Activated CD8-positive, alpha-beta memory T cell treated with anti-CD3 and anti-CD28 coated beads for 1 hour (primary cell): ENCODE data around the gene TMEM269.

Experiments
- DNase-seq, 2 donors: peaks; one replicate each; pipeline ENCODE4 v3.0.0-alpha.2; 2020; ENCODE audit warnings: low read depth in 1 of 2; ENCODE audit errors: extremely low read depth in 1 of 2

Gene TMEM269, protein sequence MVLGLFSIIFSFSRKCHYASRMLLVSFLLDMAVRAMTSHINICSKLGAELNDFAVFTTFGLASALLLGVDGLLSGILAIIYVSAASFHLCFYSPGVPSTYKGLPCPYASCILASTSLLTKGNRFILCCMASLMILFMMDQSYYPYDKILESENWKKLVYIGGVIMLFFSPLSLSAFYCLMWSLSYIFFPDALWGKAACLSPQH

DNA sequence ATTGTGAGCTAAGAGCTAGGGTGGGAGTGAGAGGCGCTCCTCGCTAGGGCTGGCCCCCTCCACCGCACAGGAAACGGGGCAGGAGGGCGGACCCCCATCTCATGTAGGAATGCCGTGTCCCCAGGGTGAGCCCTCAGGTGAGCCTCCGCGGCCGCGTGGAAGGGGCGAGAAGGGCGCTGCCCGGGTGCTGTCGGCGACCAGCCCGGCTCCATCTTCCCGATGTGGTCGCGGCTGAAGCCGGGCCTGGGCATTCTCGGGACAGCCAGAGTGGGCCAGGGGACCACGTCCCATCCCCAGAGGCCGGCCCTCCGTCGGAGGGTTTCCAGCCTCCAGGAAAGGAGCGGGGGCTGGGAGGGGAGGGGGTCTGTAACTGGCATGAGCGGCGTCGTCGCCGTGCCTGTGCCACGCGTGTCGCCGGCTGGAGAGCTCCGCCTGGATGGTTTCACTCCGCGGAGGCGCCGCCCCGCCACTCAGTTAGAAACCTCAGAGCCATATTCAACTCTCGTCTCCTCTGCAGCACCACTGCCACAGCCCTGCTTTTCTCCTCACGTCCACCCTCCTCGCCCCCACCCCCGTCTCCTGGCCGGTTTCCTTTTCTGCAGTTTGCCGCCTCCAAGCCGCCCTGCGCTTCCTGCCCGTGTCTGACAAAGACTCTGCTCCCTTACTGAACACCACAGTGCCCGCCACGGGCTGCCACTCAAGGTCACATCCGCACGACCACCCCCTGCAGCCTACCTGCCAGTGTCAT lies at the start of gene TMEM269:
TMEM269 (plus strand) TSS at position 46 of the 748 bp plus-strand sequence. CDS start 4,903 bp downstream, outside the sequence.
- peak in 1 of 2 donors; percentile 26 for DNase-seq

DNA sequence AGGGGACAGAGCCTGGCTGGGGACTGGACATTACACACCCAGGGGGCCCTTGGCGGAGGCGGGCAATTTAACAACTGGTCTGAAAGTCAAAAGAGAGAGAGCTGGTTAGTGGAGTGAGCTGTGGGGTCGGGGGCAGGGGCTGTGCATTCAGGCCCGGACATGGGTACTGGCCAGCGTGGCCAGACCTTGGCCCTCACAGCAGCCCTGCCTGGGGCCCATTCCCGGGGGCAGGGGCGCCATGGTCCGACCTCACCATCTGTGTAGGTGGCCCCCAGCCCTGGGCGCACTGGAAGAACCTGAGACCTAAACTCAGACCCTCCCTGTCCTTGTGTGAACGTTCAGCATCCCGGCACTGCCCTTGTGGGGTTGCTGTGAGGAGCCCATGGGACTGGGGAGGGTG lies 49.7 kb upstream of the TMEM269 start:
- no peak for DNase-seq

DNA sequence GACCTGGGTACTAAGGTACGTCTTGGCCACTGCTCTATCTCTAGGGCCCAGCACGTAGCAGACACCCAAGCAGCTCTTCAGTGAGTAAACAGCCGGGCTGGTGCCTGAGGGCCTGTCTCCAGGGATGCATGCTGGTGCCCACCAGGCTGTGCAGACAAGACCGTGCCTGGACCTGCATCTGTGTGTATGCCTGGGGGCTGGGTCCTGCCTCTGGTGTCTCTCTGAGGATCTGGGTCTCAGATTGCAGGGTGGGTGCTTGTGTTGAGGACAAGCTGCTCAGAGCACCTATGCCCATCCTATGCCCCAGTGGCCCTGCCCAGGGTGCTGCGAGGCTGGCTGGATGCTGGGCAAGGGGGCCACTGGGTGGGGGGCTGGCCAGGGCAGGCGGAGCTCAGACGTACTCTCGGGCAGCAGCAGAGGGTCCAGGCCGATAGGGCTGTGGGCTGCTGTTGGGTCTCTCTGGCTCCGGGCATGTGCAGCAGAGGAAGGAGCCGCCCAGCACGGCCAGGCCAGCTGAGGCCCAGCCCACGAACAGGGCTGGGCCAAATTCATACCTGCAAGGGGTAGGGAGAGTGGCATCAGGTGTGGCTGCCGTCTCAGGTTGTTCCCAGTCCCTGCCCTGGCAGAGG lies 49.2 kb upstream of the TMEM269 start:
- no peak for DNase-seq

DNA sequence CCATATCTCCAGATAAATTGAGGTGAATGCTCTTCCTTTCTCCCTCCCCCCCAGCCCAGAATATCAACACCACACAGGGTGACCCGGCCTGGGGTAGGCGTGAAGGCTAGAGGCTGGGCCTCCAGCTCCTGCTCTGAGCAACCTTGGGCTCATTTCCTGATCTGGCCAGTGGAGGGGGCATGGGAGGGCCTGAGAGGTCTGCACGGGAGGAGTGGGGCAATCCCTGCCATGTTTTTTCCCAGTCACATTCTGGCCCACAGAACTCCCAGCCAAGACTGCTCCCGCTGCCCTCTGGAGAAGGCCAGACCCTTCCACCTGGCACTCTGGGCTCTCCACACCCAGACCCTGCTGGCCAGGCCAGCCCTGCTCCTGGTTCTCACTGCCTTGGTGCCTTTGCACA lies 48.6 kb upstream of the TMEM269 start:
- no peak for DNase-seq

DNA sequence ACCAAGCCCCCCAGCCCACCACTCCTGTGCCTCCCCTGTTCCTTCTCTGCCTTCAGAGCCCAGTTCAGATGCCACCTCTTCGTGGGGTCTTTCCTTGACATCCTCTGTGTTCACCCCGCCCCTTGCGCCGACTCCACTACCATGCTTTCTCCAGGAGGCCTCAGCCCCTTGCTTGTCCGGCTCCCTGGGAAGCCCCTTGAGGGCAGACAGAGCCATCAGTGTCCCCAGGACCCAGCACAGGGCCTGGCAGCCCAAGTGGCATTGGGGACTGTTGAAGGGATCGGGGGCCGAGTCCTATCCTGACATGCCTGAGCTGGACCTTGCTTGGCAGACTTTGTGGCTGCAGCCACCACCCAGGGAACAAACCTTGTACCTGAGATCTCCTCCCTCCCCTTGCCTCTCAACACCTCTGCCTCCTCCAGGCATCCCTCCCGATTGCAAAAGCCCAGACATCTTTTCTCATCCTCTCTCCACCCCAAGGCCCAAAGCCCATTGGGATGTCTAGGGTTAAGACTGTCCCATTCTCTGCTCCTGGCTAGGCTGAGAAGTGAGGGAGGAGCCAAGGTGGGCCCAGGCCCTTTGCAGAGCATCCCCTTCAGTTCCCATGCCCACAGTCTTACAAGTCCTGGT lies 48.1 kb upstream of the TMEM269 start:
- no peak for DNase-seq

DNA sequence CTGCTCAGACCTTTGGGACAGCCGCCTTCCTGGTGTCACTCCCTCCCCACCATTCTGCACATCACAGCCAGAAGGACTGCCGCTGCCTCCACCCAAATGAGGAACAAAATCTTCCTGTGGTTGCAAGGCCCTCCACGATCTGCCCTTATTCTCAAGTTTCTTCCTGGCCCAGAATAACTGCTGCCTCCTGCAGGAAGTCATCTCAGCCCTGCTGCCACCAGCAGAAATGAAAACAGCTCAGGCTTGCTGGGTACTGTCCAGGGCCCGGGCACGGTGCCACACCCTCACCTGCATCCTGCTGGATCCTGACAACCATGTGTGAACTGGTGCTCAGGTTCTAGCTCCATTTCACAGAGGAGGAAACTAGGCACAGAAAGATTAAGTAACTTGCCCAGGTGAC lies 47.5 kb upstream of the TMEM269 start:
- DNase-seq, result no peak

DNA sequence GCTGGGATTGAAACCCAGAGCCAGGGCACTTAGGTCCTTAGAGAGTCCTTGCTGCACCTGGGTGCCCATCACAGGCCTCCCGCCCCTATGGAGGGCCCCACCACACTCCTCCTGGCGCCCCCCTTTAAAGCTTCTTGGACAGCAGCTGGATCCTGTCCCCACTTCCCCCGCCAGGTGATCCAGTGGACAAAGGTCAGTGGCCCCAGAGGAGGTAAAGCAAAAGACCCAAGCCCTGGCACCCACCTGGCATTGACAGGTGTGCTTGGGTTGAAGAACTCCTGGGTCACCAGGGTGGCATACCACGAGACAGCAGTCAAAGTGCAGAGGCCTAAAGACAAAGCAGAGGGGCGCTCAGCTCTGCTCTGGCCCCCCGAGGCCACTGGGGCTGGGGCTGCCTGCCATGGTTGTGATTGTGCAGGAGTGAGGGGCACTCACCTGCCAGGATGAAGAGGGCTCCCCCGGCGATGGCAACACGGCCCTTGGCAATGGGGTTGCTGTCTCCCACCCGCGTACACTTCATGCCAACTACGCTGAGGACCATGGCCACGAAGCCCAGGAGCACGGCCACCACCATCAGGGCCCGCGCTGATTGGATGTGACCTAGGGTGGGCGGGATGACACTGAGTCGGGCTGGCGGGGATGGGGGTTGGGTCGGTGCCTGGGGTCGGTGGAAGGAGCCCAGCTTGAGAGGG lies 46.7 kb upstream of the TMEM269 start:
- no peak for DNase-seq

DNA sequence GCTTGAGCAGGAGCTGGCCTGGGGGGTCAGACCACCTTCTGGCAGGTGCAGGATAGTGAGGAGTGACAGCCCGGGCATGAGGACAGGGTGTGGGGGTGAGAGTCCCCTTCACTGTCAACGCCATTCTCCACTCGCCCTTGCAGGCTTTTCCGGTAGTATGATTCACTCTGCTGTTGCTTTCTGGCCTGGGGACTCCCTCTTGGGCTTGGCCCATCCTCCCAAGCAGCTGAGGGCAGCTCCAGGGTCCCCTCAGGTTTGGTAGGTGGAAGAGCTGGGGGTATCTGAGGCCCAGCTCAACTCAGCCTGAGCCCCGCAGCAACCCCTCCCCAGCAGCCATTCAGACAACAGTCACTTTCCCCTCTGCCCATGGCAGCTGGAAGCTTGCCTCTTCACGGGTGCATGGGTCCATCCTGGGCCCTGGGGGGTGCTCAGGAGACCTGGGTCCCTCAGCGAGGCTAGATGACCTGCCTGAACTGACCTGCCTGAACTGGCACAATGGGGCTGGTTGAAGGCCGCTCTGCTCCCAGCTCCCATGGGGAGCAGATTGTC lies 46.0 kb upstream of the TMEM269 start:
- no peak for DNase-seq

DNA sequence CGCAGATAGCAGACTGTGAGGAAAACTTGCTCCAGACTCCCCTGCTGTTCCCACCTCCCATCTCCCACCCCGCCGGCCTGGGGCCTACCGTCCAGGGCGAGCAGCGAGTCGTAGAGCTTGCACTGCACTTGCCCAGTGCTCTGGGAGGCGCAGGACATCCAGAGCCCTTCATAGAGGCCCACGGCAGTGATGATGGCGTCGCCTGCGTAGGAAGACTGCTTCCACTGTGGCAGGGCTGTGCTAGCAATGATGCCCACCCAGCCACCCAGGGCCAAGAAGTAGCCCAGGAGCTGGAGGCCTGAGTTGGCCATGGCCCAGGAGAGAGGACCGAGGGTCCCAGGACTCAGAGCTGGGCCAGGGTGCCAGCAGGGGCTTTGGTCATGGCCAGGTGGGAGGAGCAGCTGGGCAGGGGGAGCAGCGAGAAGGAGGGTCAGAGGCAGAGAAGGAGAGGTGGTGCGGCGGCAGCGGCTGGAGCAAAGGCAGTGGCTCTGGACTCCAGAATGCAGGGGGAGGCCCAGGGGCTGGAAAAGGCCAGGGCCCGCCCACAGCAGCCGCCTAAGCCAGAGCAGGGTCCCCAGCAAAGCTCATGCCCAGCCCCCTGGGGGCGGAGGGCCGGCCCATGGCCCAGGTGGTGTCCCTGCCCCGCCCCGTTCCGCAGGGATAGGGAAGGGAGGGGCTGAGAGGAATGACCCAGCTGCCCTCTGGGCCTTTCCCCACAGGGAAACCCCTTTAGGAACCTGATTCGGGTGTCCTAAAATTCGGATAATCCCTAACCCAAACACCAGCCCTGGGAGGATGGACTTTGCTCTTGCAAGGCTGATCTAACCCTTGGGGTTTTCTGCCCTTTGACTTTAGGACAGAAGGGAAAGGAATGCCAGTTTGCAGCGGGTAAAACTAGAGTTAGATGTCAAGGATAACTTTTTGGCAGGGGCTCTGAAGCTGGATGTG lies 44.8 kb upstream of the TMEM269 start, which contains the start of gene CLDN19:
CLDN19 (minus strand) TSS at position 484 of the 948 bp plus-strand sequence; CDS start at position 311, 173 bp downstream.
- no peak for DNase-seq

DNA sequence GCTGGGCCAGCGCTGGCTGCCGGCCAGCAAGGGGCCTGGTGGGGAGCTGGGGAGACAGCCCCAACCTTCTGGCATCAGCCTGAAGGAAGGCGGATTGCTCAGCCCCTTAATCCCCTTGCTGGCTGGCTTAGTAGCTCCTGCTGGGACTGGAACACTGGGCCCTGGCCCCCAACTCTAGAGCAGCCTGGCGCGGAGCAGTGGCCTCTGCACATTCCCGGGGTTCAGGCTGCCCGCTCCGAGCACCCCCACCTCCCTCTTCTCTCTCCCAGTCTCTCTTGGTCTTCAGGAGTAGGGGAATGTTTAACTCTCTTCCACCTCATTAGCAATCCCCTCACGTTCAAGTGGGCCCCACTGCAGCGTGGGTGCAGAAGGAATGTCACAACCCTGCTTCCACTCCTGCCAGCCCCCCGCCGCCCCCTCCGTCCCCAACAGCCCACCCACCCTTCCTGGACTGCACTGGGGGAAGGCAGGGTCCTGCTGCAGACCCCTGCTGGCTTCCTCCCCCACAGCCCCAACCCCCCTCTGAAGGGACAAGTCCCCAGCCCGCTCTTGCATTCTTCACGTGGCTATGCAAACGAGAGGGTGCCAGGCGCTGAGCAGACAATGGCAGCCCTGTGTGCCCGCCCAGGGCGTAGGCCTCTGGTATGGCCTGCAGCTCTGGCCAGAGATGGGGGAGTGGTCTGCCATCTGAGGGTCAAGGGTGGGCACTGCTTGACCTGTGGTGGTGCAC lies 43.8 kb upstream of the TMEM269 start:
- no peak for DNase-seq

DNA sequence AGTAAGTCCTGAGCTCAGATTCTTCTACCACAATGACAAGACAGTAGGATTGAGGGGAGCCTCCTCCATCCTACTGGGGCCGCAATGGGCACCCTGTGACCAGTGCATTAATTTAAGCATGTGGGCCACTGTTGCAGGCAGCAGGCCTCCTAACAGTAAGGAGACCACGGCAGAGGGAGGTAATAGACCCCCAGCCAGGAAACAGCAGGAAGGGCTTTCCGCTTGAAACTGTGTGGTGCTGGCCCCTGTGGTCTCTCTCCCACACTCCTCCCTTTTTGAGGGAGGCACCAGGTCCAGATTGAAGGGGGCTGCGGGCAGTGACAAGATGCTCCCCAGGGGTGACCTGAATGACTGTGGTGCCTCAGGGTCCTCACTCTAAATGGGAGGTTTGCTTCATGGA lies 43.1 kb upstream of the TMEM269 start:
- DNase-seq, result no peak

DNA sequence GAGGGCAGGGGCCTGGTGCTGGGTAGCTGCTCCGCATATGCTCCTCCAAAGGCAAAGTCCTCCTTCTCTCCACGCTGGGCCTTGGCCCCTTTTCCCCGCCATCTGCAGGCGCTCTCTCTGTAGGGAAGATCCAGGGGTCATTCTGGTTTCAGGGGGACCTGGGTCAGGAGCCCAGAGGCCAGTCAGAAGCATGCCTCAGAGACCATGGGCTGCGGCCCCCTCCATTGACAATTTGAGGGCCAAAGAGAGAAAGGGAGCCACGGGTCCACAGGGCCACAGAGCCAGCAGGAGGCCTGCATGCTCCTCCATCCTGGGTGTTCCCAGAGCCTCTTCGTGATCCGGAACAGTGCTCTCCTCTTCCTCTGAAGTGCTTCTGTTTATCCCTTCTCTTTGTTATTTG lies 42.6 kb upstream of the TMEM269 start:
- DNase-seq, result no peak

DNA sequence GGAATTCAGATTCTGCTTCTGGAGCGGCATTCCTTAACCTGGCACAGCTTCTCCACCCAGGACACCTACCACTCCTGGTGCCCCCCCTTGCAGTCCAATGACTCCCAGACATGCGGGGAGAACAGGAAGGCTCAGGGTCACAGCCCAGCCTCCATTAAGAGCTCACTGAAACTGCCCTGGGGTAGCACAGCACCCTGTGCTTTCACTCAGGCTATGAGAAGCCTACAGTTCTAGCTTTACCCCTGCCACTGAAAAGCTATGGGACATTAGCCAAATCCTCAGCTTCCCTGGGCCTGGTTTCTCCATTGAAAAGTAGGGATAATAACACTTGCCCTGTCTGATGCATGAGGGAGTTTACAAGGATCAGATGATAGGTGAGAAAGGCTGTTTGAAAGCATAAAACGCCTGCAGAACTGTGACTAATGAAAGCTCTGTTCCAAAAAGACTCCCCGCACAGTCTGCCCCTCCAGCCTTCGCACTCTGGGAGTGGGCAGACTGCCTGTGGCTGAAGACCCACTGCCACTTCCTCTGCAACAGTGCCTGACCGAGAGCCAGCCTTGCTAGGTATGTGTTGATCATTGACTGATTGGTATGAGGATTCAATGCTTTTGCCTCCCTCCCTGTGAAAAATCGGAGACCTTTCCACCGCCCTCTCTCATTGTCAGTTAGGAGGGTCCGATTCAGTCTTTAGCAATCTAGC lies 42.0 kb upstream of the TMEM269 start:
- DNase-seq, result no peak

DNA sequence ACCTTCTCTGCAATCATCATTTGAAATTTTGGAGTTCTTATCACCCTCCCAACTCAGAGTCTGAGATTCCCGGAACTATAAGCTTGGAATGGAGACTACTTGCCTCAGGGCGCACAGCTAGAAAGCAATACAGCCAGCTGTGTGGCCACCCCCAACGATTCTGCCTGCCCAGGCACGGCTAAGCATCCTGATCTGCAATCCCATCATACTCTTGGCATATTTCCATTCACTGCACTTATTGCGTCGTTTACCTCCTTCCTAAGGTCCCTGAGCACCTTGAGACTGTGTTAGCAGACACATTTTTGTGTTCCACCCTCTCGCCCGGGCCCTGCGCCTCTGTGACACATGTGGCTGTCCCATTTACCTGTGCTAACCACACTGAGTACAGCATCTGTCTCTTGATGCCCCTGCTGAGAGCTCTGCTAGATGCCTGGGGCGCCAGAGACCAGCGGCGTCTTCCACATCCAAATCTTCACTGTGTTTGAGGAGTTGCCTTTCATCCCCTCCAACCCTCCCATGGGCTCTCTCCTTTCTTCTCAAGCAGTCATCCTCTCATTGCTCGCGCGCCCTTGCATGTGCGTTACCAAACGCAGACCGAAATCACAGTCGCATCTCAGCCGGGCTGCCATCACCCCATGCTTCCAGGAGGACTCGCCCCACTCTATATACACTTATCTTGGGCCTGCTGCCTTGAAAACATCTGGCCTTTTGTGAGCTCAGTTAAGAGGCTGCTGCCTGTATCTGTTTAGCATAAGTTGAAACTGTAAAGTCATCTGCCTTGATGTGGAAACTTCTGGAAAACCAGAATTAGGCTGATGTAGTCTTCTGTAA lies 41.3 kb upstream of the TMEM269 start:
- DNase-seq, result no peak

DNA sequence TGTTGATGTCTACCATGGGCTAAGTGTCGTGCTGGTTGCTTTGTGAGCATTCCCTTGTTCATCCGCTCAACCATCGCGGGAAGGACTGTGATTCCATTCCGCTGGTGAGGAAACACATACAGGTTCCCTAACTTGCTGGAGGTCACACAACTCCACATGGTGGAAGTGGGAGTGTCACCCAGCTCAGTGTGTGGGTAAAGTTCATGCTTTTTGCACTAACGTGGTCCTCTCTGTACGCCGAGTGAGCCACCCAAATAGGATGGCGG lies 40.7 kb upstream of the TMEM269 start:
- DNase-seq, result no peak

DNA sequence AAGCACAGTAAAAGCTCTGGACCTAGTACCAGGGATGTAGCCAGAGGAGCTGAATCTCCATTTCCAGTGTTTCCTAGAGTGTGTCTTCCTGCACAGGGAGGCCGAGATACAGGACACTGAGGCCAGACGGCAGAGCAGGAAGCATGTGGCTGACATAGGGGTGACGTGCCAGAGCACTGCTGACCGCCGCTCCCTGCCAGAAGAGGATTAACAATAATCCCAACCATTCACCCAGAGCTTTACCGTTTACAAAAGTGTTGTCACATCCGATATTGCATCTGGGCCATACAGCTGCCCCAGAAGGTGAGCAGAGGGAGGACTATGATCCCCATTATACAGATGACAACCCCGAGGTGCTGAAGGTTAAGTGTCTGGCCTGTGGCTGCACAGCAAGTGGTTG lies 38.9 kb upstream of the TMEM269 start:
- DNase-seq, result no peak

DNA sequence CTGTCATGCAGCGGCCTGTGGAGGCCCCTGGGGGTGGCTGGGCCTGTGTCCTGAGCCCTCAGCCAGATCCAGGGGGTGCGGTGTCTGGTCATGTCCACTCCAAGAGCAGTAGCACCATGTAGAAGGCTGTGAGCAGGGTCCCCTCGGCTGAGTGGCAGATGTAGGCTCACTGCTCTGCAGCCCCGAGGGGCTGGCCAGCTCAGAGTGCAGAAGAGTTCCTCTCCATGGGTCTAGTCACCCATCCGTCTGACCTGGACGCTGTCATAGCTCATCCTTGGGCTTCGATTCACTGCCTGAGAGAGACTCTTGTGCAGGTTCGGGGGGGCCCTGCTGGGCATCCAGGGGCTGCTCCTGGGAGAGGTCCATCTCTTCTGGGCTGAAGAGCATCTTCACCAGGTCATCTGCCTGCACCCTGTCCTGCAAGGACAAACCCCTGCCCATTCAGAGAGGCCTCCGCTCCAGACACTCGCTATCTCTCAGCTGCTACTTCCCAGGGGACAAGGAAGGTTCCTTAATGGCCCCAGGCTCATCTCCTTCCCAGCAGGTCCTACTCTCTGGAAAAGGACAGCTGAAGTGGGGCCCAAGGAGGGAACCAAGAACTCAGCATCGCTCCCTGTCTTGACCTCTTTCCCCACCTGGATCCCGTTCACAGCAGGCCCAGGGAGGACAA lies 38.2 kb upstream of the TMEM269 start:
- no peak for DNase-seq
